ENCODE results near the gene MRGPRG.

The MRGPRG gene

DNA sequence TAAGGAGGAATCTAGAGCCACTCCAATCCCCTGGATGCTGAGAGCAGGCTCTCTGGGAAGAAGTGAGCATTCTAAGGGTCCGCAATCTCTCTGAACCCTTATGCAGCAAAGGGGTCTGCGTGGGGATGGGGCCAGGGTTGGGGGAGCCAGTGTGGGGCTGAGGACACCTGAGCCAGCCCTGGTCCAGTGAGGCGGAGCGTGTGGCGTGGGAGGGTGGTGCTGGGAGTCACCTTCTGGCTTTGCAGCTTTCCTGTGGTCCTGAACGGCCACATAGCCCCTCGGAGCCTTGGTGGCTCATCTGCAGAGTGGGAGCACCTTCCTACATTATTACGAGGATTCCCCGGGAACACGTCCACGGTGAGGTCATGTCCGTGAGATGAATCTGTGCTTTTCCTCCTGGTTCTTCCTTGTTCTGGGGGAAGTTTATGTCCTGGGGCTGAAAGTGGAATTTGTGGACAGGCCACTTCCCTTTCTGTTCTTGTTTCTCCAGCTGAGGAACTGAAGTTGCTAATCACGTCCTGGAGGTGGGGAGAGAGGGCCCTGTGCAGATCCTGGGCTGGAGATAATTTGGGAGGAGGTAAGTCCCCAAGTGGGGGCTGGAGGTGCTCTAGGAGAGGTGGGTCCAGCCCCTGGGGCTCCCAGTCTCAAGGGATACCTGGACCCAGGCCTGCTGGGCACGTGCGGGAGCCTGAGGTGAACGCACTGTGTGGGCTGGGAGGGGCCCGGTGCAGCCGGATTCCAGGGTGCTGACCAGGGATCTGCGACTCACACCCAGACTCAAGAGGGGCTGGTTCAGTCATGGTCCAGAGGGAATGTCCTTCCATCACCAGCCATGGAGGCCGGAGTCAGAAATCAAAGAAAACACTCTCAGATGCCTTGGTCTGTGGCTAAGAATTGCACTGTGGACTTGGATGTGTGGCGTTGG lies 7.5 kb upstream of the MRGPRG start:
- no peak for DNase-seq (ENCODE audit: low read depth)

DNA sequence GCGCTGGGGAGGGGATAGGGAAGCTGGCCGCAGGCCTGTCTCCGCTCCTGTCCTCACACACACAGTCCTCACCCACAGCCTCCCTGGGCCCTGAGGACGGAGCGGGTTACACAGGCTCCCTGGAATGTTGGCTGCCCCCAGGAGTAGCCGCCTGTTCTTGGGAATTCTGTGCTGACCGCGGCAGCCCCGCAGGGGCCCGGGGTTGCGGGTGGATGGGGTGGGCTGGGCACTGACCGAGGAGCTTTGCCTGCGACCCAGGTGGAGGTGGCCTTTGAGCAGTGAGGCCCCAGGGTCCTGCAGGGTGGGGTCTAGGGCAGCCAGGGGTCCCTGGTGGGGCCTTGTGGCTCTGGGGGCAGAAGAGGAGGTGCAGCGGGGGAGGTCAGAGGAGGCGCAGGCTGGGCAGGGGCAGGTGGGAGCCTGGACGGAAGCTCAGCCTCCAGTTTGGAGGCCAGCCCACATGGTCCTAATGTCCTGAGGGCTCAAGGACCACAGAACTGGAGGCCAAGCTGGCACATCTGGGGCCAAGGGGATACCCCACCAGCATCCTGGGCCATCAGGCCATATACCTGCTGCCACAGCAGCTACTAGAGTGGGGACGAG lies 6.6 kb upstream of the MRGPRG start:
- no peak for DNase-seq (ENCODE audit: low read depth)

DNA sequence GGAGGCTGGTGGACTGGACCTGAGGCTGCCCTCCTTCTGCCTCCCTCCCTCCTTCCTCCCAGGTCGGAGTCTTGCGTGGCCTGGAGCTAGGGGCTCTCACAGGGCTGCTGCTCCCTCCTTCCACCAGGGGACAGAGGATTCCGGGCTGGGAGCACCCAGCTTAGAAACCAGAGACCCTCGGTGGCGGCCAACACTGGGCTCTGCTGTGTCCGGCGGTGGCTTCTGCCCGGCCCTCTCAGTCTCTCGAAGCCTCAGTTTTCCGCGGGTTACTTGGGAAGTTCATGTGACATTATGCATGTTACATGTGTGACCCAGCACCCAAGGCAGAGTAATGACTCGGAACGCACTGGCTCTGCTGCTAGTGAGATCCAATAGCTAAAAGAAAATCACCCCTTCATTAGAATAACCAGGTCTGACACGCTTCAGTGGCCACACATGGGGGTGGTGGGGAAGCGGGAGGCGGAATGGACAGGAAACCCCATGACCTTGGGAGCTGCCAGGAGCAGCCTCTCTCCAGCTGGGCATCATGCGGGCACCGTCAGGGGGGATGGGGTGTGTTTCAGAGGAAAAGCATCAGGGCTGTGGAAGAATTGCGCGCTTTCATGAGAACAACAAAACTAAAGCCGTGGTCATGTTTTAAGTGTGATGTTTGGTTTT lies 5.9 kb upstream of the MRGPRG start:
- no peak for DNase-seq (ENCODE audit: low read depth)

- no peak for DNase-seq (ENCODE audit: low read depth)
These were observed 5.3 kb upstream of the MRGPRG start for GRCh38 chr11:3223932-3224381.

DNA sequence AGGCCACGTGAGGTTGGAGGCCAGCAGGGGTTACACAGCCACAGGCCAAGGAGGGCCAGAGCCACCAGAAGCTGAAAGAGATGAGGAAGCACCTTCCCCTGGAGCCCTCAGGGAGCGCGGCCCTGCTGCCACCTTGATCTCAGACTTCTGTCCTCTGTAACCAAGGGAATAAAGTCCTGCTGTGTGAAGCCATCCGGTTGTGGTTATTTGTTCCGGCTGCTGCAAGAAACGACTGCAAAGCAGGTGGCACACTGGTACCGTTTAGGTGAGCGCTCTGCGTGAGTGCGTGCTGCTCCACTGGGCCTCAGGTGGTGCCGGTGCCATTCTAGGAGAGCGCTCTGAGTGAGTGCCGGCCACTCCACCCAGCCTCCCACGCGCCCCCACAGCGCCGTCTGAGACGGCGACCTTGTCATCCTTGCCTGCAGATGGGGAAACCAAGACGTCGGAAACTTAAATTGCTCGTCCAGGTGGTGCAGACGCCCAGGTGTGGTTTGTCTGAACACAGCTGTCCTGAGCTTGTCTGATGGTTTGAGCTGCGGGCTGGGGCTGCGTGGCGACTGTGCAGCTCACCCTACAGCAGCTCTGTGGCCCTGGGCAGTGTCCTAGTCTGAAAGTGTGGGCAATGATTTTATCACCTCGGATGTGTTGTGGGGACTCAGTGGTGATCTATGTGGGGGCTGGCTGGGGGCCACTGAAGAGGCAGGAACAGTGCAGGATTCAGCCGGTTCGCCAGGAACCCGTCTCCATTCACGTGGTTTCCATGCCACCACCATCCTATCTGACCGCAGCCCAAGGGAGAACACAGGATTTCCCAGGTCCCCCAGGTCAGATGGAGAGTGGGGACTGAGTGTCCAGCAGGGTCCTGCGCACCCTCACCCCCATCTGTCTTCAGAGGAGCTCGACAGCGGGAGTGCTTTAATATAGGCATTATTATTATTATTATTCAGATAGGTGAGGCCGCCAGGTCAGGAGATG lies 4.6 kb upstream of the MRGPRG start:
- no peak for DNase-seq (ENCODE audit: low read depth)

DNA sequence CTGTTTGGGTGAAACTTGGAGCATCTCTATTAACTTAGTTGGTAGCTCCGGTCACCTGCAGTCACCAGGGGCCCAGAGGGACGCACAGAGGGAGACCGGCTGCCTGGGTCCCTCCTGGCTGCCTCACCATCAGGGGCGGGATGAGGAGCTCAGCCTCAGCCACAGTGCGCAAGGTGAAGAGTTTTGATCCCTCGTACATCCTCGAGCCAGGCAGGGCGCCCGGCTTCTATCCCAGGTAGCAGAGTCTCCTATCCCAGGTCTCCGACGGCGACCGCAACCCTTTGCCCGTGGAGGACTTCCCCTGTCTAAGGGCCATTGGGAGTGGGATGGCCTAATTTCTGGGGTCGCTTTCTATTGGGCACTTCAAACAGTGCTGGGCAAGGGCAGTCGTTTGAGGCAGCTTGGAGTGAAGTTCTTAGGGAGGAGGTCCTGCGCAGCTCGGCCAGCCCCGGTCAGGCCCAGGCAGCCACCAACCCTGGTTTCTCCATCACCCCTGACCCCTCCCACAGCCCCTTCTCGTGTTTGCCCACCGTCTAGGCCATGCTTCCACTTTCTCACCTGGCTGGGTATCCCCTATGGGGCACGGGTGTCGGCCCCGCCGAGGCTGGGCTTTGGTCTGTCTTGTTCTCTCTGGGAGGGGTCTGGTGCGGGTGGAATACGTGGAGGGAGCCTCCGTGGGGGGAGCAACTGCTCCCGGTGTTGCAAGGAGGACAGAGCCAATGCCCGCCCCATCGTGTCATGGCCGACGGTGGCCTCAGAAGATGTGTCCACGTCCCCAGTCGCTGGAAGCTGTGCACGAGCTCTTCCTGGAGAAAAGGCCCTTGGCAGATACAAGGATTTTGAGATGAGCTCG lies 3.6 kb upstream of the MRGPRG start:
- no peak for DNase-seq (ENCODE audit: low read depth)

- no peak for DNase-seq (ENCODE audit: low read depth)
These were observed 2.9 kb upstream of the MRGPRG start for GRCh38 chr11:3221408-3222002.

GRCh38 chr11:3220521-3221407 lies 2.2 kb upstream of the MRGPRG start:
- DNase-seq (ENCODE audit: low read depth): no peak

- no peak for DNase-seq (ENCODE audit: low read depth)
These were observed 1.5 kb upstream of the MRGPRG start for GRCh38 chr11:3220101-3220500.

- DNase-seq (ENCODE audit: low read depth): no peak
These were observed 774 bp upstream of the MRGPRG start for GRCh38 chr11:3219281-3219892.

DNA sequence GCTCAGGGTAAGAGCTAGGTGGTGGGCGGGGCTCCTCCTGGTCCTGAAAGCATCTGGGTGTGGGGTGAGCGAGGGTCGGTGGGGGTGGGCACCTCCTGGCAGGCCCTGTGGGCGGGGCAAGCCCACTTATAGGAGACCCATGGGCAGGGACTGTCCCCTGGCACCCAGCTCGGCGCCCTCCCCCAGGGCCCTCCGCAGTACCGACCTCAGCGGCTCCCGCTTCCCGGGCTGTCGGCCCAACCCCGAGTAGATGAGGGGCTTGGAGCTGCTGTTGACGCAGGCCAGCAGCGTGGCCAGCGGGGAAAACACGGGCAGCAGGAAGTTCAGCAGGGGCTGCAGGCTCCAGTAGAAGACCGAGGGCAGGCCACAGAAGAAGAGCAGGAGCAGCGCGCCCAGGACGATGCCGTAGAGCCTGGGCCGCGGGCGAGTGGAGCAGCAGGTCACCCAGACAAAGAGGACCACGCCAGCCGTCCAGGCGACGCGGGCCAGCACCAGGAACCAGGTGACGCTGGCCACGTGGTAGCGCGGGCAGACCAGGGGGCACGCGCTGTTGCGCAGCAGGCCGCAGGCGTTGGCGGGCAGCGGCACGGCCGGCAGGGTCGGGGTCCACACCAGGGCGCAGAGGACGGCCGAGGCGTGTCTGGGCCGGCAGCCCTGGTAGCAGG lies 663 bp downstream of the MRGPRG start:
- DNase-seq (ENCODE audit: low read depth): no peak

DNA sequence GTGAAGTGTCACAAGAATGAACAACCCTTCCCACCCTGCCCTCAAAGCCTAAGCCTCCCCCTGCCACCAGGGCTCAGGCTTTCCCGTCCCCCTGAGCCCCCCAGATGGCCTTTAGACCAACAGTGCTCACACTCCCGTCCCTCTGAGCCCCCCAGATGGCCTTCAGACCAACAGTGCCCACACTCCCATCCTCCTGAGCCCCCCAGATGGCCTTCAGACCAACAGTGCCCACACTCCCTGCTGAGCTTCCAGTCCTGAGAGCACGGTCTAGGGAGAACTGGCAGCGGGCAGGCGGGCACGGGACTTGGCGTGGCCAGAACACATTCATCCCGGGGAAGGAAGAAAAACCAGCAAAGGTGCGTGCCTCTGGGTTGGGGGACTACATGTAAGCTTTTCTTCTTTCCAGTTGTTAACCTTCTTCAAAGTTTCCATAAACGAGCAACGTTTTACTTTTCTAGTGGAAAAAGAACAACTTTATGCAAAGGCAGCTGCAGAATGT lies 2.5 kb downstream of the MRGPRG start:
- no peak for DNase-seq (ENCODE audit: low read depth)

DNA sequence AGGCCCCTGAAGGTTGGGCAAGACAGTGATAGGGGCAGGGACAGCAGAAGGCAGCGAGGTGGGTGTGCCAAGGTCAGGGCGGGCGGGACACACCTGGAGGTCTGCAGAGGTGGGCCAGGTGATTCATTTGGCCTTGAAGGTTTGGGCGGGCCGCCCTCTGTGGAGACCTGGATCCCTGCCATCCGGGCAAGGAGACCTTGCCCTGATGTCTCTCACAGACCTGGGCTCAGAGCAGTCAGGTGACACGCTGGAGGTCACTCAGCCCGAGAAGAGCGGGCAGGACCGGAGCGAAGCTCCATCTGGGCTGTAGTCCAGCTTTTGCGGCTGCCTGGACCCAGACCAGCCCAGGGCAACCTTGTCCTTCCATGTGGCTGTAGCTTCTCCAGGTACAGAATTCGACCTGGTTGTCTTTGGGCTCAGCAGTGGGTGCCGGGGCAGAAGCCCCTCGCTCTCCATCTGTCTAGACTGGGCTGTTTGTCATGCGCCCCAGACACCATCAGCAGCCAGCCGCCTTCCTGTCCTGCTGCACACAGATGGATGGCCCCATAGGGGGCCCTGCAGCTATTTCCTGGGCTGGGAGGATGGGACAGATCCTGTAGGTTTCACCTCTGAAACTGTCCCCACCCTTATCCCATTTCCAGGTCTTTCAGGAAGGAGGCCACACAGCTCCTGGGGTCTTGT lies 3.1 kb downstream of the MRGPRG start:
- DNase-seq (ENCODE audit: low read depth): no peak

DNA sequence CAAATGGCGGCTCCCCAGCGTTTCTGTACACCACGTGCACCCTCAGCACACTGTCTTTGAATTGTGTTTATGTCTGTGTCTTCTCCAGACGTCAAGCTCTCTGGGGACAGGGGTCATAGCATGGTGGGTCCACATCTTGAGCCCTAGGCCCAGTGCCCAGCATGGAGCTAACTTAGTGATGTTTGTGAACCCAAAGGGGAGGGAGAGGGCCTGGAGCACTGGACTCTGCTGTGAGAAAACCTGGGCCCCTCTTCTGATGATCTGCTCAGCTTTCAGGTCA lies 4.3 kb downstream of the MRGPRG start:
- no peak for DNase-seq (ENCODE audit: low read depth)

DNA sequence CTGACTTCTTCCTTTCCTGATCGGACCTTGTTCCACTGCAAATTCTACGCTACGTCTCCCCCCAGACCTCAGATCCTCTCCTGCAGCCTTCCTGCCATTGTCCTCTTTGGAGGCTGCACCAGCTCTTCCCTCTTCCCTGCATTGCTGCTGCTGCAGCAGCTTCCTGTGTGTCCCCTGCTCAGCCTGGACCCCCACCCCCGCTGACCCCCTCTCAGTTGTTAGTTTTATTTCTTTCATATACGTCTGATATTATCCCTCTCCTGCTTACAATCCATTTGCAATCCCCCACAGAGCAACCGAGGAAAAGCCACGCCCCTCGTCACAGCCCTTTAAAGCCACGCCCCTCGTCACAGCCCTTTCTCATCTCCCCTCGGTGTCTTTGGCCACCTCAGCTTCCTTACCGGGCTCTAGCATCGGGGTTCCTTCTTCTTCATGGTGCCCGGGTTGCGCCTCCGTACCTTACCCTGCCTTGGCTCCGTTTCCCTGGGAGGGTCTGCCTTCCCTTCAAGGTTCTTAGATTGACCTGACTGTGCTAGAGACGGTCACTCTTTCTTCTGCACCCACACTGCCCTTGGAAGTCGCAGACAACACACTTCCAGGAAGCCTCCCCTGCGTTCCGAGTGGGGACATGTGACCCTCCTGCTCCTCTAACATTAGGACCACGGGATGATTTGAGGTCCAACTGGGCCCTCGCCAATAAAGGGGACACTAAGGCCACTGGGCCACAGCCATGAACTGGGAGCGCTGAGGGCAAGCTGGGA lies 4.8 kb downstream of the MRGPRG start:
- no peak for DNase-seq (ENCODE audit: low read depth)

DNA sequence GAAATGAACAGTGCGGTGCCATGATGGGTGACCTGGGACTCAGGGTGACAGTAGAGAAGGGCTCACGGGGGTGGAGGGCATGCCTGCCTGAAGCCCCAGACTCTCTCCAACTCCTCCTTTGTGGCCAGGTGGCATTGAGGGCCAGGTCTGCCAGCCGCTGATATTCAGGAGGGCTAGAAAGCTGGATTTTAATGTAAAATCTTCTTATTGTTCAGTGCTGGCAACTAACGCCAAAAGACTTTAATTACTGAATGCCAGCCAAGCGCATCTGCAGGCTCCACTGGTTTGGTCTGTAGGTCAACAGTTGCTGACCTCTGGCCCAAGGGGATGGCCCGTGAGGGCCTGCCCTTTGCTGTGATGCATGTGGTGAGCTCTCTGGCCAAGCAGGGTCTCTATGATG lies 10.3 kb downstream of the MRGPRG start:
- no peak for DNase-seq (ENCODE audit: low read depth)

DNA sequence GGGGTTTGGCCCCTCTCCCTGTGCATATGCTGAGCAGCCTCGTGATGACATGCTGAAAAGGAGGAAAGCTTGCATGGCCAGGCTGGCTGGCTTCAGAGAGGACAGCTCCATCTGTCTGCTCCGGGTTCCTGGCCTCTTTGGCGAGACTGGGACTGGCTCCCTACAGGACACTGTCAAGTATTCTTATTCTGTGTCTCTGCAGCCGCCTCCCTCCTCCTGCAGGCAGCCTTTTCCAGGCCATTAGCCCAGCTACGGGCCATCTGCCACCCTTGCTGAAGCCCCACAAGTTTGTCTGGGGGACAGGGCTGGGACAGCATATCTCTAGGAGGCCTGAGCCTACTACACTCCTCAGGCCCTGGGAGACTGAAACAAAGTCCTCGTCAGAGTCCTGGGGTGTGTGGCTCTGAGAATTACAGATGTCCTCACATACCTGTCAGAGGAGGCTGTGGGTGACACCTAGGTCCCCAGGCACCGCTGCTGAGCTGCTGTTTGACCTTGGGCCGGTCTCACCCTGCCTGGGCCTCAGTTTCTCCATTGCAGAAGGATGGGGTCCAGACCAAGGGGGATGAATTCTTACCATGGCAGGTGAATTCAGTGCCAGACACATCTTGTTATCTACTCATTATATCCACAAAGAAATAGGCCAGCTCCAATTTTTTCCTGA lies 11.0 kb downstream of the MRGPRG start:
- no peak for DNase-seq (ENCODE audit: low read depth)
